Measurements from ENCODE around the gene SLK. TPM values are rescaled to one million over a fixed set of nuclear protein-coding genes. Genes with fewer than 3 reads are reported as not detected.

Gene SLK
- polyA plus RNA-seq (2013, experiment 1 of 2), result 23.1 TPM
- polyA plus RNA-seq (2013, experiment 2 of 2), result 27.5 TPM

DNA sequence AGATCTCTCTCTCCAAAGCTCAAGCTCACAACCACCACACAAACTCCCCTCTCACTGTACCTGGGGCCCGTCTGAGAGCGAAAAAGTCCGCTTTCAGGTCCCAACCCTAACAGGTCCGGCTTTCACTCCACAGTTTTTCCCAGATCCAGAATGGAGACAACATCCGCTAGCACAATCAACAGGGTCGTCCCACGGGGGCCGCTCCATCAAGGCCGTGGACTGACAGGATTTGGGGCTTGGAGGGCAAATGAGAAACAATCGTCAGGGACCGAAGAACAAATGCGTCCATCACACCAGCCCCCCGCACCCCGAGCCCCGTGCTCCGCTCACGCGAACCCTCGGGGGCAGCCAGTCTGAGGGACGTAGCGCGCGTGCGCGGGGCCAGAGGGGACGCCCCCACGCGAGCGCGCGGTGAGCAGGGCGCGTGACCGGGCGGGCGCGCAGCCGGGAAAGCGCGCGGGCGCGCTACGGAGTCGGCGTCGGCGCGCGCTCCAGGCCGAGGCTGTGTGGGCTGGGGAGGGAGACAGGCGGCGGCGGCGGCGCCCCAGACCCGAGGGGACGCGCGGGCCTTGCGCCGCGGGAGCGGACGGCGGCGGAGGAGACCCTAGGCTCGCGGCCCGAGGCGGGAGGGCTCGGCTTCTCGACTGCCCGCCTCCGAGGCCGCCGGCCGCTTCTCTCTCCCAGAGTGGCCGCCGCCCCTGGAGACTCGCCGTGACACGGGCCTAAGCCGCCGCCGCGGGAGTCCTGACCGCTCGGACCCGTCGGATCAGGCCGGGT is at the start of gene SLK:
SLK (plus strand) TSS at position 470 of the 777 bp plus-strand sequence. CDS start 606 bp downstream, outside the sequence.
- Histone ChIP-seq H3K4me1 (ENCODE audit: control insufficient read depth, insufficient read depth, low read length, poor library complexity, severe bottlenecking) (no peaks in the 10 kb centered on the region), H3K36me3 (ENCODE audit: control insufficient read depth, insufficient read depth, low read length) (no peaks in the 10 kb centered on the region), H3K9me3 (ENCODE audit: control insufficient read depth, low read length) (no peaks in the 10 kb centered on the region), H3K27ac (ENCODE audit: low read depth, low read length, severe bottlenecking) (peak within 1 kb of the TSS; percentile 26), H3K4me3 (ENCODE audit: extremely low read depth, insufficient read depth, low read length, poor library complexity, severe bottlenecking) (peak within 1 kb of the TSS; percentile 85)
- WGBS, 2 experiments (ENCODE audit: insufficient coverage in 2 of 2), result 3 to 4% methylated on average over 71 to 79 of the region's 92 CpGs

DNA sequence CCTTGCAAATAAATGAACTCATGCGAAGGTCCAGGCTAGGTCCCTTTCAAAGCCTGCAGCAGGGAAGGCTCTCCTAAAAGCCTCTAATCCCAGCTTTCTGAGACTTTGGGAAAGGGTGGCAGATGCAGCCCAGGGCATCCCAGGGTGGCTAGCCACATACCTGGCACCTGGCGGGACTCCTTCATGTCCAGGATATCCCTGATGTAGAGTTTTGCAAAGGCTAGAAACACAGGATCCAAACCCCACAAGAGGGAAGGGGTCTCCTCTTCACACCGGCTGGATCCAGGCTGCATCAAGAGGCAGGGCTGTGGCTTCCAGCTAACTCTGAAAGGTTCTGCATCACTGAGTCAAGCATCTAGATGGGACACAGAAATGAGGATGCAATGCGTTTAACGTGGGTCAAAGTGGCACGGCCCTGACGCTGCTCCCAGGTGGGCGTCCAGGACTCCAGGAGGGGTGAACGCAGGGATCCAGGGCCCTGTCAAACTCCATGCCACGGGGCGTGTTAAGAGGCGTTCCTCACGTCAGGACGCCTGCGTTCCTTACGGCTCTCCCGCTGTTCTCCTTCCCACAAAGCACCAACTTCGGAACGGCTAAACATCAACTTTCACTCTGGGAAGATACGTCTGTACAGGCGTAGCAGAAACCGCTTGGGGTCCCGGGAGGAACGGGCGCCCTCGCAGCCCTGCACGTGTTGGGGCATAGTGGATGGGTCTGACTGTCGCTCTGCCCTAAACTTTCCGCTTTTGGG is 49.5 kb upstream of the SLK start:
- H3K27ac ChIP-seq (ENCODE audit: low read depth, low read length, severe bottlenecking), result peak overlapping the region; percentile 77
- 5 to 17% methylated on average over 22 to 27 of the region's 29 CpGs for WGBS, 2 experiments (ENCODE audit: insufficient coverage in 2 of 2)
- peak overlapping the region; percentile 54 for H3K4me3 ChIP-seq (ENCODE audit: extremely low read depth, insufficient read depth, low read length, poor library complexity, severe bottlenecking)
- H3K36me3 ChIP-seq (ENCODE audit: control insufficient read depth, insufficient read depth, low read length), result peaks cover 15% of the 10 kb centered on the region
- peaks cover 17% of the 10 kb centered on the region for H3K9me3 ChIP-seq (ENCODE audit: control insufficient read depth, low read length)
- peaks cover 19% of the 10 kb centered on the region for H3K4me1 ChIP-seq (ENCODE audit: control insufficient read depth, insufficient read depth, low read length, poor library complexity, severe bottlenecking)

DNA sequence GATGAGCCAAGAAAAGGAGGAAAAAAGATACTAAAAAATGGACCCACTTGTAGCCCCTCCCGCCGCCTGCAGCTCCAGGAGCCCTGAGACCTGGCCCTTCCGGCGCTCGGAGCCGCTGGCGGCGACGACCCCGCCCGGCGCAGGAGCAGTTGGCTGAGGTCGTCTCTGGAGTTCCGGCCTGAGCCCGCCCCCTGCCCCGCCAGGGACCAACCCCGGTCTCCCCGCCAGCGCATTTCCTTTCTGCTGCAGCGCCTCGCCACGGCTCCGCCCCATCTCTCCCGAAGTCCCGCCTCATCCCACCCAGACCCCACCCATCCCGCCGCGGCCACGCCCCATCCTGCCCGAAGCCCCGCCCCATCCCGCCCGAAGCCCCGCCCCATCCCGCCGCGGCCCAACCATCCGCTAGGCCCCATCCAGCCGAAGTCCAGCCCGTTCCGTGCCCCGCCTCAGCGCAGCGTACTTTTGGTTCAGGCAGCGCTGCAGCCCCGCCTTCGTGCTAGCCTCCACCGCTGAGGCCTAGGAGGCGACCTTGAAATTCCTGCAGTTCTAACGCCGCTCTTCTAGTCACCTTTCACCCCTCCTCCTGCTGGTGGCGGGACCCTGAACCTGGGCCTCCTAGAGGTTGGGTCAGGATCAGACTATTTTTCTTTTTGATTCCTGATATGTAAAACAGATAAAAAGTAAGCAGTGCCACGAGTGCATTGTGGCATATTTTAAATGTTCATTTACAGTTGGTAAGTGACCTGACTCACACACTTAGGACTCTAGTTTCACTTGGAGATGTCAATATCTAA is 48.7 kb upstream of the SLK start, which contains the start of gene STN1:
STN1 (minus strand) TSS at position 132 of the 794 bp plus-strand sequence. CDS start 590 bp downstream, outside the sequence.
- WGBS, 2 experiments (ENCODE audit: insufficient coverage in 2 of 2), result 2% methylated on average over 16 to 32 of the region's 53 CpGs
- peak within 1 kb of the TSS; percentile 83 for H3K27ac ChIP-seq (ENCODE audit: low read depth, low read length, severe bottlenecking)

DNA sequence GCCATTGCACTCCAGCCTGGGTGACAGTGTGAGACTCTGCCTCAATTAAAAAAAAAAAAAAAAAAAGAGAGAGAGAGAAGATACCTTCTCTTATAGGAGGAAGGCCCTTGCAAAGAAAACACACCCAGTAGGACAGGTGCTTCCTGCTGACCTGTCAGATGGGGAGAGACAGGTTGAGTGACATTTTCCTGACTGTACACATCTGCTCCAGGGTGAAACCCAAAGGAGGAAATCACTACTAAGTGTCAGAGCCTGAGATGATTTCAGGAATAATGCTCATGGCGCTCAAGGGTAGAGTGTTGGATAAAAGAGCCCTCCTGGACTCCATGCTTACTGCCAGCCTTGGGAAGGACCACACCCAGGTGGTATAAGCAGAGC is 47.3 kb upstream of the SLK start:
- H3K4me3 ChIP-seq (ENCODE audit: extremely low read depth, insufficient read depth, low read length, poor library complexity, severe bottlenecking), result no peak overlapping the region
- peaks cover 19% of the 10 kb centered on the region for H3K4me1 ChIP-seq (ENCODE audit: control insufficient read depth, insufficient read depth, low read length, poor library complexity, severe bottlenecking)
- peaks cover 13% of the 10 kb centered on the region for H3K9me3 ChIP-seq (ENCODE audit: control insufficient read depth, low read length)
- H3K36me3 ChIP-seq (ENCODE audit: control insufficient read depth, insufficient read depth, low read length), result peaks cover 12% of the 10 kb centered on the region
- 100% methylated on average over 1 of the region's 1 CpG for WGBS, 2 experiments (ENCODE audit: insufficient coverage in 2 of 2)
- H3K27ac ChIP-seq (ENCODE audit: low read depth, low read length, severe bottlenecking), result no peak overlapping the region

More for the DNA sequence above, 48.7 kb upstream of the SLK start, which contains the start of gene STN1:
- Histone ChIP-seq H3K9me3 (ENCODE audit: control insufficient read depth, low read length) (peaks cover 17% of the 10 kb centered on the region), H3K4me3 (ENCODE audit: extremely low read depth, insufficient read depth, low read length, poor library complexity, severe bottlenecking) (peak within 1 kb of the TSS; percentile 54), H3K36me3 (ENCODE audit: control insufficient read depth, insufficient read depth, low read length) (peaks cover 15% of the 10 kb centered on the region), H3K4me1 (ENCODE audit: control insufficient read depth, insufficient read depth, low read length, poor library complexity, severe bottlenecking) (peaks cover 19% of the 10 kb centered on the region)

DNA sequence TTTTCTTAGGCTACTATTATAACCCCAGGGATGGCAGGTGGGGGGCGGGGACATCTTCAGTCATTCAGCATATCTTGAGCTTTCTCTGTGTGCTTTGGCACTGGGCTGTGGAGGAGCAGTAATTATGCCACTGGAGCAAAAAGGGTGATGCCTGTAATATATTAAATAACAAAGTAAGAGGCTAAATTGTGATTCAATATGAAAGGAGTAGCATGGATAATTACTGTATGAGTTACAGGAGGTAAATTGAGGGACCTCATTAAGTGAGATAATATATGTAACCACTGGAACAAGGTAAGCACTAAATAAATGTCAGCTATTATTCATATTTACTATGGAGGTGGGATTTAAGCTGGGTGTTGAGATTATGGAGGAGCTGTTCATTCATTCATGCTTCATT is 45.7 kb upstream of the SLK start:
- no peaks in the 10 kb centered on the region for H3K36me3 ChIP-seq (ENCODE audit: control insufficient read depth, insufficient read depth, low read length)
- no peaks in the 10 kb centered on the region for H3K9me3 ChIP-seq (ENCODE audit: control insufficient read depth, low read length)
- H3K27ac ChIP-seq (ENCODE audit: low read depth, low read length, severe bottlenecking), result no peak overlapping the region
- H3K4me1 ChIP-seq (ENCODE audit: control insufficient read depth, insufficient read depth, low read length, poor library complexity, severe bottlenecking), result peaks cover 16% of the 10 kb centered on the region
- whole genome bisulfite sequencing, 2 experiments (ENCODE audit: insufficient coverage in 2 of 2), result no CpG with 5 or more reads among the region's 1 CpG
- no peak overlapping the region for H3K4me3 ChIP-seq (ENCODE audit: extremely low read depth, insufficient read depth, low read length, poor library complexity, severe bottlenecking)

DNA sequence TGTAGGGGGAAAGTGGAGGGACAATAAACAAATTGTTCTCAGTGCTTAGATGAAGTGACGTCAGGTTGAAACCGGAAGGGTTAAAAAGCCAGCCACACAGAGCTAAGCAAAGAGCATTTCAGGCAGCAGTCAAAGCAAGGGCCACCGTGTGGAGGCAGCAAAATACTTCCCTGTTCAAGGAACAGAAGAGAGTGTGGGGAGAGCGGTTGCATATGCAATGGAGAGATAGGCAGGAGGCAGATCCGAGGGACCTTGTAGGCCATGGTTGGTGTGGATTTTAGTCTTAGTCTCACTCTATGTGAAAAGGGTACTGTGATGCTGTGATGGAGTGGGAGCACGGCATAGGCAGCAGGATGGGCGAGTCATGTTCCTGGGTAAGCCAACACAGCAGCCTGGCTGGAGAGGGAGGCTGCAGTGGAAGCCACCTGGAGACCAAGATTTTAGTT is 45.2 kb upstream of the SLK start:
- Histone ChIP-seq H3K4me1 (ENCODE audit: control insufficient read depth, insufficient read depth, low read length, poor library complexity, severe bottlenecking) (peaks cover 11% of the 10 kb centered on the region), H3K4me3 (ENCODE audit: extremely low read depth, insufficient read depth, low read length, poor library complexity, severe bottlenecking) (no peak overlapping the region)
- WGBS, 2 experiments (ENCODE audit: insufficient coverage in 2 of 2), result 49 to 56% methylated on average over 6 to 7 of the region's 7 CpGs

DNA sequence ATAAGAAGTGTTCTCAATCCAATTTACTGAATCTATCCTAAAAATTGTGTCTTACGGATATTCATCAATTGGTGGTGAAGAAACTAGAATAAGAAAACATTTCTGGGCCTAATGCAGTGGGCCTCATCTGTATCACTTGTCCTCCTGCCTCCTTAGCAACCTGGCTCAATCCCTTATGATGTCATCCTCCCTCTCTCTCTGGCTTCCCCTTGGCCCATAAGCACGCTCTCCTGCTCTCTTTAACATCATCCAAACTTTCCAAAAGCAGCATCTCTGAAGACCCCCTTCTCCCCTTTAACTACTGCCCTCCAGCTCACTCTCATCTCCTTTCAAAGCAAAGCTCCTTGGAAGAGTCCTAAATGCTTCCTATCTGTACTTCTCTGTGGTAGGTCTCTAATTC is 44.3 kb upstream of the SLK start:
- H3K4me1 ChIP-seq (ENCODE audit: control insufficient read depth, insufficient read depth, low read length, poor library complexity, severe bottlenecking), result peaks cover 6% of the 10 kb centered on the region
- no peaks in the 10 kb centered on the region for H3K36me3 ChIP-seq (ENCODE audit: control insufficient read depth, insufficient read depth, low read length)
- no peak overlapping the region for H3K27ac ChIP-seq (ENCODE audit: low read depth, low read length, severe bottlenecking)
- no peak overlapping the region for H3K4me3 ChIP-seq (ENCODE audit: extremely low read depth, insufficient read depth, low read length, poor library complexity, severe bottlenecking)
- 86 to 100% methylated on average over 1 of the region's 2 CpGs for WGBS, 2 experiments (ENCODE audit: insufficient coverage in 2 of 2)
- H3K9me3 ChIP-seq (ENCODE audit: control insufficient read depth, low read length), result no peaks in the 10 kb centered on the region

More for the DNA sequence above, 45.2 kb upstream of the SLK start:
- Histone ChIP-seq H3K27ac (ENCODE audit: low read depth, low read length, severe bottlenecking) (no peak overlapping the region), H3K36me3 (ENCODE audit: control insufficient read depth, insufficient read depth, low read length) (no peaks in the 10 kb centered on the region), H3K9me3 (ENCODE audit: control insufficient read depth, low read length) (no peaks in the 10 kb centered on the region)

DNA sequence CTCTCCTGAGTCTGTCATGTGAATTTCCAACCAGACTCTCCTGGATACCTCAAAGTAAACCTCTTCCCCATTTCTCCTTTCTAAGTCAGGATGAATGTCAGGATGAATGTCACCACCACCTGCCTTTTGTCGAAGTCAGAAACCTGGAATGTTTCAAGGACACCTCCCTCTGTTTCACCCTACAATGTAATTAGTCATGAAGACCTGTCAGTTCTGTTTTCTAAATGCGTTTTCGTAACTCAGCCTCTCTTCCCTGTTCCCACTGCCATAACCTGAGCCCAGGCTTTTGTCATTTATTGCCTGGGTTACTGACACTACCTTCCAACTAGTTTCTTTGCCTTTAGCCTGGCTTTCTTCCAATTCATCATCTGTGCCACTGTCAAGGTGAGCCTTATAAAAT is 43.4 kb upstream of the SLK start:
- H3K9me3 ChIP-seq (ENCODE audit: control insufficient read depth, low read length), result no peaks in the 10 kb centered on the region
- peaks cover 5% of the 10 kb centered on the region for H3K4me1 ChIP-seq (ENCODE audit: control insufficient read depth, insufficient read depth, low read length, poor library complexity, severe bottlenecking)
- H3K4me3 ChIP-seq (ENCODE audit: extremely low read depth, insufficient read depth, low read length, poor library complexity, severe bottlenecking), result no peak overlapping the region
- no peak overlapping the region for H3K27ac ChIP-seq (ENCODE audit: low read depth, low read length, severe bottlenecking)
- WGBS, 2 experiments (ENCODE audit: insufficient coverage in 2 of 2), result 79 to 84% methylated on average over 2 of the region's 3 CpGs
- no peaks in the 10 kb centered on the region for H3K36me3 ChIP-seq (ENCODE audit: control insufficient read depth, insufficient read depth, low read length)

DNA sequence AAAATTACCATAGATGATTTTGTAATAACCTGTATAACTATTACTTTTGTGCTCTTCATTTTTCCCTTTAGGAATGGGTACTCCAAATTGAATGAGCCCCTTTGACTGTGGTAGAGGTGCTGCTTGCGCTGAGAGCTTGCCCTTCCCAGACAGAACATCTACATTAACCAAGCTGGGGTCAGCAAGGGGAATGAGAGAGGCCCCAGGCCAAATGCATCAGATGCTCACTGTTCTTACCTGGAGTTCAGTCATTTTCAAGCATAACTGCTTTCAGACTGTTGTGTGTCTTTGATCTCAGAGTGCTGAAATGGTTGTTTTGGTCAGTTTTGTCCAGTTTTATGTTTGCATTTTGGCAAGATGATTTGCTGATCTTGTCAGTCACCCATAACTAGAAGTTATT is 41.3 kb upstream of the SLK start:
- Histone ChIP-seq H3K4me1 (ENCODE audit: control insufficient read depth, insufficient read depth, low read length, poor library complexity, severe bottlenecking) (no peaks in the 10 kb centered on the region), H3K27ac (ENCODE audit: low read depth, low read length, severe bottlenecking) (no peak overlapping the region), H3K36me3 (ENCODE audit: control insufficient read depth, insufficient read depth, low read length) (no peaks in the 10 kb centered on the region), H3K4me3 (ENCODE audit: extremely low read depth, insufficient read depth, low read length, poor library complexity, severe bottlenecking) (no peak overlapping the region), H3K9me3 (ENCODE audit: control insufficient read depth, low read length) (no peaks in the 10 kb centered on the region)
- no CpG with 5 or more reads among the region's 1 CpG for WGBS, 2 experiments (ENCODE audit: insufficient coverage in 2 of 2)

DNA sequence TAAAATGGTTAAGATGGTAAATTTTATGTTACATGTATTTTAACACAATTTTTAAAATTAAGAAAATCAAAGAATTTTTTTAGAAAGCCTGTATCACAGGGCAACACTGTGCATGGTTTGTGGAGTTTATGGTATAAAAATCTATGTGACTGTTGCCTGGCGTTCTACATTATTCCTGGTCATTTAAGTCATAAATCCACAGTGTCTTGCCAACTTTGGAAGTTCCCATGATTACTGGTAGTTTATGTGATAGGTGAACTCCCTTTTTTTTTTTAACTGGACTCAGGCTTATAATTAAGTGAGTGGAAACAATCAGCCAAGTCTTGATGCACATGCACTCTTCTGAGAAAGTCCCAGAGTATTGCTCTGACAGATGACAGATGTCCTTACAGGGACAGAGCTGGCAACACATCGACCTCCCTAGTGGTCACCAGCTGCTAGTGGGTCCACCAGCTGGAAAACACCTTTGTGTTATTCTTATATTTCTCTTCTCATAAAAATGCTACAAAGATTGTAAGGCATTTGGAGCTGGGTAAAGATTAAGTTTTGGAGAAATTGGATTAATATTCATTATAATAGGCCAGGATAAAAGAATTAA is 40.1 kb upstream of the SLK start:
- Histone ChIP-seq H3K4me1 (ENCODE audit: control insufficient read depth, insufficient read depth, low read length, poor library complexity, severe bottlenecking) (no peaks in the 10 kb centered on the region), H3K27ac (ENCODE audit: low read depth, low read length, severe bottlenecking) (no peak overlapping the region), H3K9me3 (ENCODE audit: control insufficient read depth, low read length) (no peaks in the 10 kb centered on the region), H3K4me3 (ENCODE audit: extremely low read depth, insufficient read depth, low read length, poor library complexity, severe bottlenecking) (no peak overlapping the region), H3K36me3 (ENCODE audit: control insufficient read depth, insufficient read depth, low read length) (no peaks in the 10 kb centered on the region)
- 100% methylated on average over 1 of the region's 2 CpGs; no CpG with 5 or more reads in 1 of the 2 experiments for WGBS, 2 experiments (ENCODE audit: insufficient coverage in 2 of 2)

Measured in mesodermal cell (in vitro differentiated cells).